GM19025 (cell line): ENCODE data around the gene IL1RAP.

ENCODE experiments used
- ATAC-seq: cut with Tn5 transposase; IDR thresholded peaks from one replicate; pipeline ENCODE4 v1.9.1; 2021; ENCODE audit warnings: mild to moderate bottlenecking, low read depth, moderate library complexity; ENCODE audit not compliant: unreplicated experiment

Gene IL1RAP

GRCh38 chr3:190597291-190597690, 83.4 kb downstream of the IL1RAP start:
- no peak for ATAC-seq

- ATAC-seq, result no peak
These were observed 87.7 kb downstream of the IL1RAP start for GRCh38 chr3:190601622-190602021.

- ATAC-seq, result no peak
These were observed 91.5 kb downstream of the IL1RAP start for GRCh38 chr3:190605385-190605784.

GRCh38 chr3:190606596-190606995, 92.7 kb downstream of the IL1RAP start:
- ATAC-seq, result no peak

- no peak for ATAC-seq
These were observed 93.1 kb downstream of the IL1RAP start for GRCh38 chr3:190607021-190607420.

- ATAC-seq, result no peak
These were observed 95.1 kb downstream of the IL1RAP start for GRCh38 chr3:190608850-190609589.

- no peak for ATAC-seq
These were observed 100.6 kb downstream of the IL1RAP start for GRCh38 chr3:190614226-190615059.

- ATAC-seq, result no peak
These were observed 101.1 kb downstream of the IL1RAP start for GRCh38 chr3:190615060-190615384.

GRCh38 chr3:190615607-190616006, 101.7 kb downstream of the IL1RAP start:
- ATAC-seq, result no peak

- ATAC-seq, result no peak
These were observed 102.8 kb downstream of the IL1RAP start for GRCh38 chr3:190616637-190617036.

GRCh38 chr3:190617185-190617584, 103.3 kb downstream of the IL1RAP start:
- no peak for ATAC-seq

GRCh38 chr3:190618330-190619030, 104.6 kb downstream of the IL1RAP start:
- ATAC-seq, result no peak

GRCh38 chr3:190619353-190619752, 105.5 kb downstream of the IL1RAP start:
- no peak for ATAC-seq

GRCh38 chr3:190619761-190620160, 105.9 kb downstream of the IL1RAP start:
- ATAC-seq, result no peak

GRCh38 chr3:190620886-190621608, 107.2 kb downstream of the IL1RAP start:
- ATAC-seq, result no peak

GRCh38 chr3:190621927-190622326, 108.0 kb downstream of the IL1RAP start:
- no peak for ATAC-seq

- no peak for ATAC-seq
These were observed 110.4 kb downstream of the IL1RAP start for GRCh38 chr3:190624282-190624681.

- no peak for ATAC-seq
These were observed 113.2 kb downstream of the IL1RAP start for GRCh38 chr3:190626951-190627620.

- no peak for ATAC-seq
These were observed 115.2 kb downstream of the IL1RAP start for GRCh38 chr3:190629088-190629487.

GRCh38 chr3:190631295-190631694, 117.4 kb downstream of the IL1RAP start:
- no peak for ATAC-seq
